Mucosa of gallbladder (tissue), 1 donor: ENCODE measurements around the gene ZBED1. TPM values are rescaled to one million over a fixed set of nuclear protein-coding genes. Genes with fewer than 3 reads are reported as not detected.
"Not testable (repeated sequence)": the region's sequence is repeated elsewhere in the genome, so short reads cannot be mapped to it uniquely, and the experiment has no call there.

Experiments used
- DNase-seq: peaks from one replicate; pipeline ENCODE4 v3.0.0-alpha.2; 2020; ENCODE audit warnings: low spot score
- total RNA-seq: library from RNA; stranded (reverse); gene quantifications from one replicate; pipeline ENCODE4 v1.2.1, GENCODE V29; 2021
- donor health status: DM: no; HTN: no; CAD: no.

ZBED1 gene
- total RNA-seq, 1 donor from 2014 or later, result 80.2 TPM

DNA sequence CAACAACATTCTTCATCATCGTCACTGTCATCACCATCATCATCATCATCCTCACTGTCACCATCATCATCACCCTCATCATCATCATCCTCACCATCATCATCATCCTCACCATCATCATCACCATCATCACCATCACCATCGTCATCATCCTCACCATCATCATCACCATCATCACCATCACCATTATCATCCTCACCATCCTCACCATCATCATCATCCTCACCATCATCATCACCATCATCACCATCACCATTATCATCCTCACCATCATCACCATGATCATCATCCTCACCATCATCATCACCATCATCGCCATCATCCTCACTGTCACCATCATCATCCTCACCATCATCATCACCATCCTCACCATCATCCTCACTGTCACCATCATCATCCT lies 18.9 kb upstream of the ZBED1 start:
- DNase-seq, result not testable (repeated sequence)

DNA sequence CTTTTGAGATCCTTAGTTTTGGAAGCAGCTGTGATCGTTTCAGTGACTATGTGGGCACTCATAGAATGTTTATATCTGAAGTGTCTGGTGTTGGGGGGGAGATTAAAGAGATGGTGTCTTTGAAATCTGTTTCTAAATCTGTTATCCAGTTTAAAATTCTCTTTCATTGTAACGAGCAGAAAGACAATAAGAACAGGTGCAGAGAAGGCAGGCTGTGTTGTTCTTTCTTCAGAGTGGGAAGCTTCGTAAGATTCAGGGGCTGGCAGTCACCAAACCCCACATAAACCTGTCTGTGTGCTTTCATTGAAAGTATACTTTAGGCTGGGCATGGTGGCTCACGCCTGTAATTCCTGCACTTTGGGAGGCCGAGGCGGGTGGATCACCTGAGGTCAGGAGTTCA lies 16.3 kb upstream of the ZBED1 start:
- DNase-seq, result no peak

DNA sequence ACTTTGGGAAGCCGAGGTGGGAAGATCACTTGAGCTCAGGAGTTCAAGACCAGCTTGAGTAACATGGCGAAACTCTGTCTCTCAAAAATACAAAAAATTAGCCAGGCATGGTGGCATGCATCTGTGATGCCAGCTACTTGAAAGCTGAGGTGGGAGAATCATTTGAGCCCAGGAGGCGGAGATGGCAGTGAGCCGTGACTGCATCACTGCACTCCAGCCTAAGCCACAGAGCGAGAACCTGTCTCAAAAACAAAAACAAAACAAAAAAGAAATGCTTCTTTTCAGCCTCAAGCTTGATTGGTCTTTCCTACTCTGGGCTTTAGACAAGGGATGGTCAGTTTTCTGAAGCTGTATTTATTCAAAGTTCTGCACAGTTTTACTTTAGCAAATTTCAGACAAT lies 15.8 kb upstream of the ZBED1 start:
- DNase-seq, result no peak

DNA sequence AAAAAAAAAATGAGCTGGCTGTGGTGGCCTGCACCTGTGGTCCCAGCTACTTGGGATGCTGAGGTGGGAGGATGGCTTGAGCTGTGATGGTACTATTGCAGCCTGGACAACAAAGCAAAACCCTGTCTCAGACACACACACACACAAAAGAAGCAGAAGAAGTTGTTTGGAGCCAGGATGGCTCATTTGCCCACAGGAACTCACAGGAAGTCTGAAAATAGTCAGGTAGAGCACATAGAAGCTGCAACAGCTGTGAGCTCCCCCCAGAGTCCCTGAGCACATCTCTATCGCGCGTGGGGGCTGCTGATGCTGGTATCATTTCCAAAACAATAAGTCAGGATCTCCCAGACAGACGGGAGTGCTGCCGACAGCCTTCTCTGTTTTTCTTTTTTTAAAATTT lies 13.4 kb upstream of the ZBED1 start:
- no peak for DNase-seq

DNA sequence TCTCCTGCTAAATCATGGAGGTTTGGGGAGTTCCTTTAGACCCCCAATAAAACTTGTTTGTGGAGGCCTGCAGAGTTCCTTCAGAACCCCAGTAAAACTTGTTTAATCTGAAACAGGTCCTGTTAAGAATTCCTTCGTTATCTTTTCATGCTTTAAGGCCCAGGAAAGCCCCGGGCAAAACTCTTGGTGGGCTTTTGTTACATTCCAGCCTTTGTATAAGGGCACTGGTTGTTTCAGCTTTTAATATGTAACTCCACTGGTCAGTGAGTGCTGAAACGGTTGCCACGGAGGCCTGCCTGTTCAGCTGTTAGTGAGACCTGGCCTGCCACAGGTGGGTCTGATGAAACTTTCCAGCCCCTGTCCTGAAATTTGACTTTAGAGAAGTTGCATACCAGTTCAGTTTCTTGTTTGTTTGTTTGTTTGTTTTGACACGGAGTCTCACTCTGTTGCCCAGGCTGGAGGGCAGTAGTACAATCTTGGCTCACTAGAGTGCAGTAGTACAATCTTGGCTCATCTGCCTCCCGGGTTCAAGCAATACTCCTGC lies 12.4 kb upstream of the ZBED1 start:
- DNase-seq, result no peak

DNA sequence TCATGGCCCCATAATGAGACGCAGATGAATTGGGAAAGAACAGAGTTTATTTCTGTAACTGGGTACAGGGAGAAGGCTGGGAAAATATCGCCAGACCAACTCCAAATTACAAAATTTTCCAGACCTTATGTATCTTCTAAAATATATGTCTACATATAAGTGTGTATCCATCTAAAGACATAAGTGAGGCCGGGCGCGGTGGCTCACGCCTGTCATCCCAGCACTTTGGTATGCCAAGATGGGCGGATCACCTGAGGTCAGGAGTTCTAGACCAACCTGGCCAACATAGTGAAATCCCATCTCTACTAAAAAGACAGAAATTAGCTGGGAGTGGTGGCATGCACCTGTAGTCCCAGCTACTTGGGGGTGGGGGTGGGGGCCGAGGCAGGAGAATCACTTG lies 11.7 kb upstream of the ZBED1 start:
- no peak for DNase-seq

DNA sequence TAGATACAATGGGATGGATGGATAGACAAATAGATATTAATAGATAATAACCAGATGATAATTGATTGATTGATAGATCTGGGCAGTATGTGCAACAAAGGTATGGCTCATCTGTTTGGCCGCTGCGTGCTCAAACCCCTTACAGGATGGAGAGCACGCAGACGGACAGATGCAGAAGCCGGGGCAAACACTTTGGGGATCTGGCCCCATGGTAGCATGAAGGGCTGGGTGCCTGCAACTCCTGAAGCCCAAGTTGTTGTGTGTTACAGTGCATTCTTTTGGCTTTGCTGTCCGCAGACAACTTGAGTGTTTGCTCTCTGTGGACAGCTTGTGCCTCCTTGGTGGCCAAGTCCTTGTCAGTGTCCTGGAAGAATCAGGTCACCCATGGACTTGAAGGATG lies 10.6 kb upstream of the ZBED1 start:
- no peak for DNase-seq

DNA sequence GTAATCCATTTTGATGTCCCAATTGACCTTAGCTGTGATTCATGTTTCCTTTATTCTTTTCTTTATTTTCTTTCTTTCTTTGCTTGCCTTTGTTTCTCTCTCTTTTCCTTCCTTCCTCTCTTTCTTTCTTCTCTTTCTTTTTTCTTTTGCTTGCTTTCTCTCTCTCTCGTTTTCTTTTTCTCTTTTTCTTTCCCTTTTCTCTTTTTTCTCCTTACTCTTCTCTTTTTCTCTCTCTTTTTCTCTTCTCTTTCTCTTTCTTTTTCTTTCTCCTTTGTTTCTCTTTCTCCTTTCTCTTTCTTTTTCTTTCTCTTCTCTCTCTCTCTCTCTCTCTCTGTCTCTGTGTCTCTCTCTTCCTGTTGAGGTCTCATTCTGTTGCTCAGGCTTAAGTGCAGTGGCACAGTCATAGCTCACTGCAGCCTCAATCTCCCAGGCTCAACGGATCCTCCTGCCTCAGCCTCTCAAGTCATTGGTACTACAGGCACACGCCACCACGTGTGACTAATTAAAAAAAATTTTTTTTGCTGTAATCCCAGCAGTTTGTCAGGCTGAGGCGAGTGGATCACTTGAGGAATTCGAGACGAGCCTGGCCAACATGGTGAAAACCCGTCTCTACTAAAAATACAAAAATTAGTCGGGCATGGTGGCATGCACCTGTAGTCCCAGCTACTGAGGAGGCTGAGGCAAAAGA lies 8.0 kb upstream of the ZBED1 start:
- no peak for DNase-seq

DNA sequence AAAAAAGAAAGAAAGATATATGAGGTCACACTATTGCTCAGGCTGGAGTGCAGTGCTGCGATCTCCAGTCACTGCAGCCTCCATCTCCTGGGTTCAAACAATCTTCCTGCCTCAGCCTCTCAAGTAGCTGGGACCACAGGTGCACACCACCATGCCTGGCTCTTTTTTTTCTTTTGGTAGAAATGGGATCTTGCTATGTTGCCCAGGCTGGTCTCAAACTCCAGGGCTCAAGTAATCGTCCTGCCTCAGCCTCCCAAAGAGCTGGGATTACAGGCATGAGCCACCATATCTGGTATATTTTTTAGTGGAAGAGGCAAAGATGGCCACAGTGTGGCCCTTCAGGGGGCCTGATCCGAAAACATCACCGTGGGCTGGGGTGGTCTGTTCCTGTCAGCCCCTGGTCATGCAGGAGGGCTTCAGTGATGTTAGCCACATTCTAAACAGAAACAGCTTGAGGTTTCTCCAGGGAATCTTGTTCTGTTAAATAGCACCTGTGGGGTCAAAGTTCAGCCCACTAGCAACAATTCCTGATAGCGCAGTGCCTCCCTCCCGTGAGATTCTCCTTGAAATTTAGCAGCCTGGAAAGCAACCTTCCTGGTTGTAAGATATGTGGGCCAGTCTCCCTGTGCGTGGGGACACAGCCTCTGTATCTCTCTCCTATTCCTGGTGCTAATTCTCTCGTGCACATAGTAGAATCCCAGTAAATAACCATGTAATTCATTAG lies 7.3 kb upstream of the ZBED1 start:
- no peak for DNase-seq

DNA sequence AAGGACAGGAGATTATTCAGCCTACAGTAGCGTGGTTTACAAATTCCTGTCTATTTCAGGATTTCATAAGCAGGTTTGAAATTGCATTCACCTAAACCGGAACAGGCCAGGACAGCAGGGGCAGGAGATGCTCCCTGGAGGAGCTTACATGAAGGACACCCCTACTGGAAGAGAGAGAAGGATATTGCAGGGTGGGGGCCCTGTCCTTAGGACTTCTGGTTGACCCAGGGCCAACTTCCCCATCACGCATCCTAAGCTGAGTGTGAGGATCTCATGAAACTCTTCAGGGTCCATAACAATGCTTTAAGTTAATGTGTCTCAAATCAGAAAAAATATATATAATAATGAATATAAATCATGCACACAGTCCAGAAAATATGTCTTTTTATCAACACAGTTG lies 6.4 kb upstream of the ZBED1 start:
- no peak for DNase-seq

DNA sequence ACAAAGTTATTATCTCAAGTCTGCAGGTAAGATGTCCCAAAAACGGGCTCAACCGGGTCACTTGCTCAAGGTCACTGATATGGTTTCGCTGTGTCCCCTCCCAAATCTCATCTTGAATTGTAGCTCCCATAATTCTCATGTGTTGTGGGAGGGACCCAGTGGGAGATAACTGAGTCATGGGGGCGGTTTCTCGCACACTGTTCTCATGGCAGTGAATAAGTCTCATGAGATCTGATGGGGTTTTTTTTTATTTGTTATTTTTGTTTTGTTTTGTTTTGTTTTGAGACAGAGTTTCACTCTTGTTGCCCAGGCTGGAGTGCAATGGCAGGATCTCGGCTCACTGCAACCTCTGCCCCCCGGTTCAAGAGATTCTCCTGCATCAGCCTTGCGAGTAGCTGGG lies 4.6 kb upstream of the ZBED1 start:
- DNase-seq, result not testable (repeated sequence)

DNA sequence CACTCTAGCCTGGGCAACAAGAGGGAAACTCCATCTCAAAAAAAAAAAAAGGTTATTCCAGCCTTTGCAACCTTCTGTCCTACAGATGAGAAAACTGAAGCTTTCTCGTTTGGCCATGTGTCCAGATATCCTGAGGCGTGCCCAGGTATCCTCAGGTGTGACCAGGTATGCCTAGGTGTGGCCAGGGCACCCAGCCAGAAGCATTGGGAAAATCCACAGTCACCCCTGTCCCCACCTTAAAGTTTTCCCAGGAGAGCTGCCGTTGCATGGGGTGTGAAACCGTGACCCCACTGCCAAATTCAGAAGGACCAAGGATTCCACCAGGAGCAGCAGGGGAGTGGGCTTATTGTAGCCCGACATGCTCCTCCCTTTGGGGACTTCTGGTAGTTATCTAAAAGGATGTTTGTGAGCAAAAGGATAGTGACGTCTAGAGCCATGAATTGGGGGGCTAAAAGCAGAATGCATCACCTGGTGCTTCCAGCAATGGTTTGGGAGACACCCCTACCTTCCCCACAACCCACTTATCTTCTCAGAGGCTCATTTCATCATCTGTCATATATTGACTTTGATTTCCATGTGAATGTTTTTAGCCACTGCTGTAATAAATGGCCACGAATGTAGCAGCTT lies 4.0 kb upstream of the ZBED1 start:
- no peak for DNase-seq

DNA sequence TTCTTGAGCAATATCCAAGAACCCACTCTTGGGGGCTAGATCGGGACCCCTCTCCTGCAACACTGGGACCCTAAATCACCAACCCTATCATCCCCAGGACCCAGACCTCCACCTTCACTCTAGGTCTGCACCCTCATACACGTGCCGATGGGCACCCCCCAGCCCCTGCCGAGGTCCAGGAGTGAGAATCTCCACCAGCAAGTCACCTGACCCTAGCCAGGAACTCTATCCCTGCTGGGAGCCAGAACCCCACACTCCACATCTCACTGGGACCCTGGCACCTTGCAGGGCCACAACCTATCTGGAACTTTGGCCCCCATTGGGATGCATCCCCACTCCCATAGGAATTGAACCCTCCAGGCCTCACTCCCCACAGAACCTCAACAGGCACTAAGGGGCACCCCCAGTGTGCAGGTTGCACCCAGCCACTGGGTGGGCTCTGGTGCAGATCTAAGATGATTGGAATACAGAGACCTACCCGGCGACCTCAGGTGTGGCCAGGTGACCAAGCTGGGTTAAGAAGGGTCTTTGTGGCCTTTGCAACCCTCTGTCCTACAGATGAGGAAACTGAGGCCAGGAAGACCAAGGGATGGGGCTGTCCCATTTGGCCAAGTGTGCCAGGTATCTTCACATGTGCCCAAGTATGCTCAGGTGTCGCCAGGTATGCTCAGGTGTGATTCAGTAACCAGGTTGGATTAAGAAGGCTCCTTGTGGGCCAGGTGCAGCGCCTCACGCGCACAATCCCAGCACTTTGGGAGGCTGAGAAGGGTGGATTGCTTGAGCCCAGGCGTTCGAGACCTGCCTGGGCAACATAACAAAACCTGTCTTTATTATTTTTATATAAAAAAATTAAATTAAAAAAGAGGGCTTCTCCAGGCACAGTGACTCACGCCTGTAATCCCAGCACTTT lies 3.1 kb upstream of the ZBED1 start:
- DNase-seq, result no peak

DNA sequence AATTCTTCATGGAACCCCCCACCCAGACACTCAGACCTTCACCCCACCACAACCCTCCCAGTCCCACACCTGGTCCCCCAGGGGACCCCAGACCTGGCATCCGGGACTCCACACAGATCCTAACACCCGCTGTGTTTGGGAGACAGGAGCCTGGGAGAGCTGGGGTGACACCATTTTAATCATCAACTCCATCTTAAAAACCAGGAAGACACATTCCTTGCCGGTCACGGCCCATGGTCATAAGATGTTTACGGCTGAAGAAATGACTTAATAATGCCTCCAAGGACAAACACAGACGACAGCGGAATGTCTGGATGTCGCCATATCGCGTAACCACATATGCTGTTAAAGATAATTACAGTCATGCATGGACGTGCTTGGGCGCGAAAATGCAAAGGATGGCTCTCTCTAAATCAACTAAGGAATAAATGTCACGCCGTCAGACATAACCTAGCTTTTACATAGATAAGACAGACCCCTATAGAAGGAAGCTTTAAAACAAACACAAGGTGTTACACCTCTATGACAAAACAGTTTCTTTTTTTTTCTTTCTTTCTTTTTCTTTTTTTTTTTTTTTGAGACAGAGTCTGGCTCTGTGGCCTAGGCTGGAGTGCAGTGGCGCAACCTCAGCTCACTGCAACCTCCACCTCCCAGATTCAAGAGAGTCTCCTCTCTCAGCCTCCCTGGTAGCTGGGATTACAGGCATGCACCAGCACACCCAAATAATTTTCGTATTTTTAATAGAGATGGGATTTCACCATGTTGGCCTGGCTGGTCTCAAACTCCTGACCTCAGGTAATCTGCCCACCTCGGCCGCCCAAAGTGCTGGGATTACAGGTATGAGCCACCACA lies 2.1 kb upstream of the ZBED1 start:
- DNase-seq, result no peak

DNA sequence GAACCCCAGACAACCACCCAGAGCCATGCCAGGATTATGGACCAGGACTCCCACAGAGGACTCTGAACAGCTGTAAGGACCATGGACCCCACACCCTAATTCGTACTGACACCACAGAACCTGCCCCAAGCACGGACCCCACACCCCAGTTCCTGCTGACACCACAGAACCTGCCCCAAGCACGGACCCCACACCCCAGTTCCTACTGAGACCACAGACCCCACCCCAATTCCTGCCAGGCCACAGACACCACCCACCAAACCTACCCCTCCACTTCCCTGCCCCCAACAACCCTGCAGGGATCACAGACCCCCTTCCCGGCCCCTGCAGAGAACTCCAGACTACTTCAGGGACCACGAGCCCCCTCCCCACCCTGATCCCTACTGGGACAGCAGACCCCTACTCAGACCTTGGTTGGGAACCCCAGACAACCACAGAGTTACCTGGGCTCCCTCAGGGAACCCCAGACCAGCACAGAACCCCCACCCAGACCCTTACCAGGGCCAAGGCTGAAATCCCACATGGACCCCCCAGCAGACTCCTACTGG lies 1.4 kb upstream of the ZBED1 start:
- DNase-seq, result no peak

DNA sequence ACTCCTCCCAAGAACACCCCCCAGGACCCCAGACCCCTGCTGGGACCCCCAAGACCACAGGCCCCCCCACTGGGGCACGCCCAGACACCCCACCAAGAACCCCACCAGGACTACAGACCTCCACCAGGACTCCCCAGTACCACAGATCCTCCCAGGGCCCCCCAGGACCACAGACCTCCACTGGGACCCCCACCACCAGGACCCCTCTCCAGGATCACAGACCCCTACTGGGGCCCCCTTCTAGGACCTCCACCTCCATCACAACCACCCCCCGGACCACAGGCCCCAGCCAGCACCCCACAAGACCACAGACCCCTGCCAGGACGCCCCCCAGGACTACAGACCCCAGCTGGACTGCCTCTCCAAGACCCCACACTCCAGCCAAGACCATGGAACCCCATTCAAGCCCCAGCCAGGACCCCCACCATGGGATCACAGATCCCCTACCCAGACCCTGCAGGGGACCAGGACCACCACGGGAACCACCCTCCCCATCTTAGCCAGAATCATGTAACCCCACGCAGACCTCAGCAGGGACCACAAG lies 855 bp upstream of the ZBED1 start:
- DNase-seq, result no peak

DNA sequence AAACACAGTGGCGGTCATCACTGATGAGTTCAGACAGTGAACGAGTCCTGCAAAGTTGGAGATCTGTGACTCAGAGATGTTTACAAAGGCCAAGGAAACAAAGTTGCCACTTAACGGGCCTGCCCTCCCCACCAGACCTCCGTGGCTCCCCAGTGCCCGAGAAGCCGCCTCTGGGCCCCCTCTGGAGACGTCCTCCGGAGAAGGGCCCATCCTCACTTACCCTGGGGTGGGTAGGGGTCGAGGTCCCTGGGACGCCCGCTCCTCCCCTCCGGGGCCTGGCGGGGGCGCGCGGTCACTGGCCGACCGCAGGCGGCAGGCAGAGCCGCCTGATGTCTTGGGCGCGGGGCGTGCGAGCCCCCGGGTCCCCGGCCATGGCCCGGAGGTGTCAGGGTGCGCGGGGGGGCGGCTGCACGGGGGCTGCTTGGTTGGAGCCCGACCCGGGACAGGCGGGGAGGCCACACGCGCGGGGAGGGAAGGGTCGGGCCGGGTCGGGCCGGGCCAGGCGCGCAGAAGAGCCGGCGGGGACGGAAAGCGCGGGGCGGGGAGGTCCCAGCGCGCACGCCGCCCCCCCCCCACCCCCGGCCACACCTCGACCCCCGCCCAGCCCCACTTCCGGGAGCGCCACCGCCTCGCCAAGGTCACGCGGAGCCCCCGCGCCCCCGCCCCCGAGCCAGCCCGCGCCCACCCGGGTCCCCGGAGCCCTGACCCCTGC lies 529 bp downstream of the ZBED1 start:
- no peak for DNase-seq

DNA sequence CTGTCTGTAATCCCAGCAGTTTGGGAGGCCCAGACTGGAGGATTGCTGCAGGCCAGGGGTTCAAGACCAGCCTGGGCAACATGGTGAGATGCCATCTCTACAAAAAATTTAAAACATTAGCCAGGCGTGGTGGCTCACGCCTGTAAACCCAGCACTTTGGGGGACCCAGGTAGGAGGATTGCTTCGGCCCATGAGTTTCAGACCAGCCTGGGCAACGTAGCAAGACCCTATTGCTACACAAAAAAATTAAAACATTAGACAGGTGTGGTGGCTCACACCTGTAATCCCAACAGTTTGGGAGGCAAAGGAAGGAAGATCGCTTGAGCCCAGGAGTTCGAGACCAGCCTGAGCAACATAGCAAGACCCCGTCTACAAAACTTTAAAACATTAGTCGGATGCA lies 1.3 kb downstream of the ZBED1 start:
- no peak for DNase-seq

DNA sequence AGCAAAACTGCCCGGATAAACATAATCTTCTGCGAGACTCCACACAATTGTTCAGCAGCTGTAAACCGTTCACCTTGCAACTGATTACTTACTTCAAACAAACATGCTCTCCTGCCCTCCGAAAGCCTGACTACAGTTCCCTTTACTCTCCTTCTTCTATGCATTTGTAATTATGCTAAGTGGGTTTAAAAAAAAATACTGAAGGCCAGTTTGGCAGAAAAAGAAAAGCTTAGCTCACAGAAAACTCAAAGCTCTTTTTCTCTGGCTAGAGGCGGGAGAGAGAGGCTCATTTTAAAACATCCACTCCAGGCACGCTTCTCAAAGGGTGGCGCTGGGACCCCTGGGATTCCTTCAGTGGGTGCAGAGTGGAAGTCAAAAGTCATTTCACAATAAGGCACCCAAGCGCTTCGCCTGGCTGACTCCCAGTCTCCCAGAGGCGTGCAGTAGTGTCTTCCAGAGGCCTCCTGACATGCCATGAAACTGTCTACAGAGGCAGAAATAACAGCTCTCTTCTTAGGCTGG lies 1.9 kb downstream of the ZBED1 start:
- no peak for DNase-seq
